Smooth muscle cell (in vitro differentiated cells): ENCODE data around the gene HMGXB3. TPM values are rescaled to one million over a fixed set of nuclear protein-coding genes. Genes with fewer than 3 reads are reported as not detected.

ENCODE experiments used
- DNase-seq: peaks from one replicate; lab custom pipeline; 2025; ENCODE audit not compliant: unreplicated experiment; lab: John Stamatoyannopoulos, UW
- H2AFZ ChIP-seq: fragments of 200-600 bp; sonication (generic); 2 replicates; pipeline ENCODE4 v1.6.0; 2016; ENCODE audit warnings: antibody characterized with exemption, low read depth, mild to moderate bottlenecking
- H3F3A ChIP-seq: fragments of 200-600 bp; sonication (generic); 2 replicates; pipeline ENCODE4 v1.6.0; 2017; ENCODE audit warnings: antibody characterized with exemption, low read depth
- H3K27ac ChIP-seq: fragments of 200-600 bp; sonication (generic); 2 replicates; pipeline ENCODE4 v1.5.1; 2016; ENCODE audit warnings: low read depth, mild to moderate bottlenecking
- H3K27me3 ChIP-seq: fragments of 200-600 bp; sonication (generic); 2 replicates; pipeline ENCODE4 v1.6.1; 2016; ENCODE audit warnings: low read depth, mild to moderate bottlenecking
- H3K36me3 ChIP-seq: fragments of 200-600 bp; sonication (generic); 2 replicates; pipeline ENCODE4 v1.5.1; 2016; ENCODE audit warnings: low read depth
- H3K4me1 ChIP-seq: fragments of 200-600 bp; sonication (generic); 2 replicates; pipeline ENCODE4 v1.5.1; 2016; ENCODE audit warnings: low read depth
- H3K4me2 ChIP-seq: fragments of 200-600 bp; sonication (generic); 2 replicates; pipeline ENCODE4 v1.6.0; 2016; ENCODE audit warnings: mild to moderate bottlenecking
- H3K4me3 ChIP-seq: fragments of 200-600 bp; sonication (generic); 2 replicates; pipeline ENCODE4 v1.5.1; 2016; ENCODE audit warnings: mild to moderate bottlenecking
- H3K79me2 ChIP-seq: fragments of 200-600 bp; sonication (generic); 2 replicates; pipeline ENCODE4 v1.6.0; 2016; ENCODE audit warnings: low read depth, mild to moderate bottlenecking
- H3K9ac ChIP-seq: fragments of 200-600 bp; sonication (generic); 2 replicates; pipeline ENCODE4 v1.6.0; 2016; ENCODE audit warnings: low read depth
- H3K9me3 ChIP-seq: fragments of 200-600 bp; sonication (generic); replicated peaks from 2 replicates; pipeline ENCODE4 v1.5.1; 2016; ENCODE audit warnings: low read depth
- H4K20me1 ChIP-seq: fragments of 200-600 bp; sonication (generic); 2 replicates; pipeline ENCODE4 v1.6.0; 2016; ENCODE audit warnings: low read depth
- CTCF ChIP-seq: fragments of 200-600 bp; sonication (generic); IDR thresholded peaks from 2 replicates; pipeline ENCODE4 v1.5.1; 2017; ENCODE audit warnings: borderline replicate concordance, mild to moderate bottlenecking, antibody characterized with exemption; ENCODE audit not compliant: insufficient read depth, poor library complexity, severe bottlenecking
- WGBS: methylation state at CpG from one replicate; pipeline ENCODE4 v1.1.7; 2016; ENCODE audit warnings: low lambda C conversion rate; 5-methylcytosine and 5-hydroxymethylcytosine counted together
- polyA plus RNA-seq: library from polyadenylated mRNA; unstranded; fragments of >200 nt; fragmentation: Nextera tagmentation; extraction: Ambion mirVana; gene quantifications from 2 replicates; pipeline ENCODE4 v1.2.1, GENCODE V29; 2016
- total RNA-seq: library from RNA; depleted of rRNA; stranded (reverse); fragments of >200 nt; gene quantifications from 2 replicates; pipeline ENCODE4 v1.2.3, GENCODE V29; 2014

Gene HMGXB3
- total and polyA plus RNA-seq, 2 experiments from 2014 or later = 31.4 to 41.8 TPM

GRCh38 chr5:150009671-150010387 is 9.3 kb downstream of the HMGXB3 start:
- peak overlapping the region; percentile 76 for H3K27ac ChIP-seq
- peaks cover 25% of the 10 kb centered on the region for H3F3A ChIP-seq
- peaks cover 6% of the 10 kb centered on the region for H3K4me1 ChIP-seq
- peak overlapping the region; percentile 16 for H3K9ac ChIP-seq
- H3K9me3 ChIP-seq = no peaks in the 10 kb centered on the region
- H3K4me2 ChIP-seq = peak overlapping the region; percentile 26
- 30% methylated on average over 6 of the region's 6 CpGs for WGBS
- H4K20me1 ChIP-seq = peaks cover 46% of the 10 kb centered on the region
- peaks cover 37% of the 10 kb centered on the region for H3K79me2 ChIP-seq
- no peaks in the 10 kb centered on the region for H3K27me3 ChIP-seq
- no peak overlapping the region for H3K4me3 ChIP-seq
- H2AFZ ChIP-seq = no peak overlapping the region
- H3K36me3 ChIP-seq = peaks cover 31% of the 10 kb centered on the region
- no peak for DNase-seq
- TF ChIP-seq CTCF = no peak

GRCh38 chr5:150013931-150014330 is 13.4 kb downstream of the HMGXB3 start:
- DNase-seq = no peak
- peaks cover 5% of the 10 kb centered on the region for H3K4me1 ChIP-seq
- H3K79me2 ChIP-seq = peaks cover 15% of the 10 kb centered on the region

GRCh38 chr5:150014456-150014855 is 13.9 kb downstream of the HMGXB3 start:
- no peaks in the 10 kb centered on the region for H3K4me1 ChIP-seq
- TF ChIP-seq CTCF = no peak
- no peak overlapping the region for H3K9ac ChIP-seq
- H3K4me2 ChIP-seq = no peak overlapping the region
- 96% methylated on average over 3 of the region's 3 CpGs for WGBS
- H4K20me1 ChIP-seq = peaks cover 31% of the 10 kb centered on the region
- H3K27ac ChIP-seq = no peak overlapping the region
- no peaks in the 10 kb centered on the region for H3K9me3 ChIP-seq
- H3K27me3 ChIP-seq = no peaks in the 10 kb centered on the region
- H3K4me3 ChIP-seq = no peak overlapping the region
- peaks cover 55% of the 10 kb centered on the region for H3K36me3 ChIP-seq
- peaks cover 9% of the 10 kb centered on the region for H3F3A ChIP-seq
- H3K79me2 ChIP-seq = peaks cover 15% of the 10 kb centered on the region
- no peak for DNase-seq
- no peak overlapping the region for H2AFZ ChIP-seq

More at GRCh38 chr5:150013931-150014330, 13.4 kb downstream of the HMGXB3 start:
- 97% methylated on average over 4 of the region's 4 CpGs for WGBS
- Histone ChIP-seq H3K4me3 (no peak overlapping the region), H3K27me3 (no peaks in the 10 kb centered on the region), H2AFZ (no peak overlapping the region), H3K36me3 (peaks cover 50% of the 10 kb centered on the region), H3K9ac (no peak overlapping the region), H3F3A (peaks cover 15% of the 10 kb centered on the region), H3K4me2 (no peak overlapping the region), H4K20me1 (peaks cover 31% of the 10 kb centered on the region), H3K27ac (no peak overlapping the region), H3K9me3 (no peaks in the 10 kb centered on the region)
- TF ChIP-seq CTCF = no peak

GRCh38 chr5:150015415-150015814 is 14.9 kb downstream of the HMGXB3 start:
- Histone ChIP-seq H3K79me2 (peaks cover 15% of the 10 kb centered on the region), H3K36me3 (peaks cover 65% of the 10 kb centered on the region), H3K27me3 (no peaks in the 10 kb centered on the region), H2AFZ (no peak overlapping the region), H3K4me2 (no peak overlapping the region), H3K4me3 (no peak overlapping the region), H3K4me1 (no peaks in the 10 kb centered on the region), H3K9me3 (no peaks in the 10 kb centered on the region), H3F3A (peaks cover 11% of the 10 kb centered on the region), H4K20me1 (peaks cover 22% of the 10 kb centered on the region), H3K27ac (no peak overlapping the region), H3K9ac (no peak overlapping the region)
- 100% methylated on average over 3 of the region's 3 CpGs for WGBS
- no peak for DNase-seq
- TF ChIP-seq CTCF = no peak
